ENCODE data around the gene ENTPD5.

ENTPD5 gene

GRCh38 chr14:74018174-74018585 is 908 bp downstream of the ENTPD5 start:
- Histone ChIP-seq H2AFZ (ENCODE audit: low read length) (no peak overlapping the region), H3K79me2 (ENCODE audit: insufficient read depth, low read length) (no peaks in the 10 kb centered on the region), H3K27ac (ENCODE audit: low read depth, low read length, poor library complexity, severe bottlenecking) (peak overlapping the region; percentile 43), H4K20me1 (ENCODE audit: insufficient read depth, low read length) (no peaks in the 10 kb centered on the region), H3K36me3 (ENCODE audit: insufficient read depth, low read length) (peaks cover 8% of the 10 kb centered on the region; the same call in 1 of the 2 replicates), H3K9ac (ENCODE audit: low read length) (peak overlapping the region; percentile 98), H3K4me1 (ENCODE audit: insufficient read depth, low read length, severe bottlenecking) (peaks cover 22% of the 10 kb centered on the region), H3K4me3 (ENCODE audit: low read depth, low read length, poor library complexity, severe bottlenecking) (peak overlapping the region; percentile 96), H3F3A (ENCODE audit: insufficient read depth, low read length) (no peaks in the 10 kb centered on the region), H3K9me3 (ENCODE audit: low read length) (no peaks in the 10 kb centered on the region), H3K4me2 (ENCODE audit: low read length) (peak overlapping the region; percentile 75), H3K27me3 (ENCODE audit: insufficient read depth, low read length) (no peaks in the 10 kb centered on the region), H3K9me2 (ENCODE audit: low read depth, low read length) (no peaks in the 10 kb centered on the region)
- TF ChIP-seq, protein P1, sequence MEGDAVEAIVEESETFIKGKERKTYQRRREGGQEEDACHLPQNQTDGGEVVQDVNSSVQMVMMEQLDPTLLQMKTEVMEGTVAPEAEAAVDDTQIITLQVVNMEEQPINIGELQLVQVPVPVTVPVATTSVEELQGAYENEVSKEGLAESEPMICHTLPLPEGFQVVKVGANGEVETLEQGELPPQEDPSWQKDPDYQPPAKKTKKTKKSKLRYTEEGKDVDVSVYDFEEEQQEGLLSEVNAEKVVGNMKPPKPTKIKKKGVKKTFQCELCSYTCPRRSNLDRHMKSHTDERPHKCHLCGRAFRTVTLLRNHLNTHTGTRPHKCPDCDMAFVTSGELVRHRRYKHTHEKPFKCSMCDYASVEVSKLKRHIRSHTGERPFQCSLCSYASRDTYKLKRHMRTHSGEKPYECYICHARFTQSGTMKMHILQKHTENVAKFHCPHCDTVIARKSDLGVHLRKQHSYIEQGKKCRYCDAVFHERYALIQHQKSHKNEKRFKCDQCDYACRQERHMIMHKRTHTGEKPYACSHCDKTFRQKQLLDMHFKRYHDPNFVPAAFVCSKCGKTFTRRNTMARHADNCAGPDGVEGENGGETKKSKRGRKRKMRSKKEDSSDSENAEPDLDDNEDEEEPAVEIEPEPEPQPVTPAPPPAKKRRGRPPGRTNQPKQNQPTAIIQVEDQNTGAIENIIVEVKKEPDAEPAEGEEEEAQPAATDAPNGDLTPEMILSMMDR (IDR thresholded peaks at IDR 0.05; ENCODE audit: low read length): no peak
- no peak for TF ChIP-seq EZH2 (IDR thresholded peaks at IDR 0.05; ENCODE audit: borderline replicate concordance, low read length)

GRCh38 chr14:74015963-74016362 is 3.1 kb downstream of the ENTPD5 start:
- no peaks in the 10 kb centered on the region for H3K9me3 ChIP-seq (ENCODE audit: low read length)
- no peaks in the 10 kb centered on the region for H3K9me2 ChIP-seq (ENCODE audit: low read depth, low read length)
- H3K27ac ChIP-seq (ENCODE audit: low read depth, low read length, poor library complexity, severe bottlenecking): no peak overlapping the region
- H3K4me1 ChIP-seq (ENCODE audit: insufficient read depth, low read length, severe bottlenecking): peaks cover 12% of the 10 kb centered on the region
- H3K36me3 ChIP-seq (ENCODE audit: insufficient read depth, low read length): peaks cover 19% of the 10 kb centered on the region
- H3K4me3 ChIP-seq (ENCODE audit: low read depth, low read length, poor library complexity, severe bottlenecking): no peak overlapping the region
- no peak overlapping the region for H2AFZ ChIP-seq (ENCODE audit: low read length)
- no peak overlapping the region for H3K9ac ChIP-seq (ENCODE audit: low read length)
- TF ChIP-seq EZH2 (IDR thresholded peaks at IDR 0.05; ENCODE audit: borderline replicate concordance, low read length): no peak
- TF ChIP-seq, protein P1 (IDR thresholded peaks at IDR 0.05; ENCODE audit: low read length): no peak
- H3K4me2 ChIP-seq (ENCODE audit: low read length): no peak overlapping the region
- H3K79me2 ChIP-seq (ENCODE audit: insufficient read depth, low read length): no peaks in the 10 kb centered on the region
- H4K20me1 ChIP-seq (ENCODE audit: insufficient read depth, low read length): no peaks in the 10 kb centered on the region
- H3K27me3 ChIP-seq (ENCODE audit: insufficient read depth, low read length): no peaks in the 10 kb centered on the region
- no peaks in the 10 kb centered on the region for H3F3A ChIP-seq (ENCODE audit: insufficient read depth, low read length)

DNA sequence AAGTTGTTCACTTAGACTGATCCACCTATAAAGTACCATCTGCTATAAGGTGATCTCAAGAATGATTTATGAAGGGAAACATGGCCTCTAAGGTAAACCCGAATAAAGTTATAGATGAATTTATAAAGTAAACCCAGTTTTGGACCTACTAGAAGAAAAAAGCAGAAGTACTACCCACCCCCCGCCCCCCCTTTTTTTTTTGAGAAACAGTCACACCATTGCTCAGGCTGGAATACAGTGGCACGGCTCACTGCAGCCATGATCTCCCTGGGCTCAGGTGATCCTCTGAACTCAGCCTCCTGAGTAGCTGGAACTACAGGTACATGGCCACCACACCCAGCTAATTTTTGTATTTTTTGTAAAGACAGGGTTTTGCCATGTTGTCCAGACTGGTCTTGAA is 3.9 kb downstream of the ENTPD5 start:
- Histone ChIP-seq H3K9me2 (ENCODE audit: low read depth, low read length) (no peaks in the 10 kb centered on the region), H3K27me3 (ENCODE audit: insufficient read depth, low read length) (no peaks in the 10 kb centered on the region), H3K9me3 (ENCODE audit: low read length) (no peaks in the 10 kb centered on the region), H2AFZ (ENCODE audit: low read length) (no peak overlapping the region), H3K79me2 (ENCODE audit: insufficient read depth, low read length) (no peaks in the 10 kb centered on the region), H3K4me3 (ENCODE audit: low read depth, low read length, poor library complexity, severe bottlenecking) (no peak overlapping the region), H3K36me3 (ENCODE audit: insufficient read depth, low read length) (peaks cover 26% of the 10 kb centered on the region), H3K27ac (ENCODE audit: low read depth, low read length, poor library complexity, severe bottlenecking) (no peak overlapping the region), H4K20me1 (ENCODE audit: insufficient read depth, low read length) (no peaks in the 10 kb centered on the region), H3F3A (ENCODE audit: insufficient read depth, low read length) (no peaks in the 10 kb centered on the region), H3K4me1 (ENCODE audit: insufficient read depth, low read length, severe bottlenecking) (peaks cover 12% of the 10 kb centered on the region), H3K9ac (ENCODE audit: low read length) (no peak overlapping the region), H3K4me2 (ENCODE audit: low read length) (no peak overlapping the region)
- no peak for TF ChIP-seq EZH2 (IDR thresholded peaks at IDR 0.05; ENCODE audit: borderline replicate concordance, low read length)
- TF ChIP-seq, protein P1 (IDR thresholded peaks at IDR 0.05; ENCODE audit: low read length): no peak
